ENCODE results near the gene UCN.
"Not testable (repeated sequence)": the region's sequence is repeated elsewhere in the genome, so short reads cannot be mapped to it uniquely, and the experiment has no call there.

DNA sequence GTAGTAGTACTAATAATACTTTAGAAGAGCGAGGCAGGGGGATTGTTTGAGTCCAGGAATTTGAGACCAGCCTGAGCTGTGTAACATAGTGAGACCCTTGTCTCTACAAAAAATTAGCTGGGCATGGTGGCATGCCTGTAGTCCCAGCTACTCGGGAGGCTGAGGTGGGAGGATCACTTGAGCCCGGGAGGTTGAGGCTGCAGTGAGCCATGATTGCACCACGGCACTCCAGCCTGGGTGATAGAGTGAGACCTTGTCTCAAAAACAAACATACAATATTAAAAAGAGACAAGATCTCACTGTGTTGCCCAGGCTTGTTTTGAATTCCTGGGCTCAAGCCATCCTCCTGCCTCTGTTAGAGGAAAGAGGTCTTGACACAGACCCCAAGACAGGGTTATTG, 7.6 kb downstream of the UCN start:
- not testable (repeated sequence) for TF ChIP-seq POLR2AphosphoS5 (IDR thresholded peaks at IDR 0.05; ENCODE audit: low read depth, low read length); POLR2A (IDR thresholded peaks at IDR 0.05; ENCODE audit: low read depth, low read length); TAF1 (IDR thresholded peaks at IDR 0.05; ENCODE audit: low read depth, low read length); POU2F2 (IDR thresholded peaks at IDR 0.05; ENCODE audit: low read depth, low read length); PAX5 (IDR thresholded peaks at IDR 0.05; ENCODE audit: insufficient read depth, low read length, severe bottlenecking); SPI1 (IDR thresholded peaks at IDR 0.05; ENCODE audit: low read depth, low read length)
